Retinal pigment epithelial cell (primary cell): ENCODE results near the gene NRSN2.

Source experiments
- DNase-seq: peaks from one replicate; pipeline ENCODE4 v3.0.0-alpha.2; 2010; ENCODE audit warnings: low read depth
- H3K4me3 ChIP-seq: 2 replicates; pipeline ENCODE4 v1.5.1; 2011; ENCODE audit warnings: mild to moderate bottlenecking, low read length, control low read depth, moderate library complexity
- TF ChIP-seq, protein P1 (sequence below): conservative IDR thresholded peaks from 2 replicates; pipeline ENCODE4 v1.5.1; 2011; ENCODE audit warnings: low read depth, low read length, control low read depth, inconsistent platforms

Gene NRSN2

DNA sequence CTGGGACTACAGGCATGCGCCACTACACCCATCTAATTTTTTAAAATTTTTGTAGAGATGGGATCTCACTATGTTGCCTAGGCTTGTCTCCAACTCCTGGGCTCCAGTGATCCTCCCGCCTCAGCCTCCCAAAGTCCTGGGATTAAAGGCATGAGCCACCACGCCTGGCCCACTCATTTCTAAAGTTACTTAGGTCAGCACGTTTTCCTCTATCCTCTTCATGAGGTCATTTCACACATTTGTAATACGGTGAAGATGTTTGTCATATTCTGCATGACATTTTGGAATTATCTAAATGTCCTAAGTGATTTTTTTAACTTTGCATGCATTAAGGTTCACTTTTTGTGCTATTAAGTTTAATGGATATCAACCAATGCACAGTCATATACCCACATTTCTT lies 33.5 kb upstream of the NRSN2 start:
- H3K4me3 ChIP-seq: no peak overlapping the region
- TF ChIP-seq, protein P1, sequence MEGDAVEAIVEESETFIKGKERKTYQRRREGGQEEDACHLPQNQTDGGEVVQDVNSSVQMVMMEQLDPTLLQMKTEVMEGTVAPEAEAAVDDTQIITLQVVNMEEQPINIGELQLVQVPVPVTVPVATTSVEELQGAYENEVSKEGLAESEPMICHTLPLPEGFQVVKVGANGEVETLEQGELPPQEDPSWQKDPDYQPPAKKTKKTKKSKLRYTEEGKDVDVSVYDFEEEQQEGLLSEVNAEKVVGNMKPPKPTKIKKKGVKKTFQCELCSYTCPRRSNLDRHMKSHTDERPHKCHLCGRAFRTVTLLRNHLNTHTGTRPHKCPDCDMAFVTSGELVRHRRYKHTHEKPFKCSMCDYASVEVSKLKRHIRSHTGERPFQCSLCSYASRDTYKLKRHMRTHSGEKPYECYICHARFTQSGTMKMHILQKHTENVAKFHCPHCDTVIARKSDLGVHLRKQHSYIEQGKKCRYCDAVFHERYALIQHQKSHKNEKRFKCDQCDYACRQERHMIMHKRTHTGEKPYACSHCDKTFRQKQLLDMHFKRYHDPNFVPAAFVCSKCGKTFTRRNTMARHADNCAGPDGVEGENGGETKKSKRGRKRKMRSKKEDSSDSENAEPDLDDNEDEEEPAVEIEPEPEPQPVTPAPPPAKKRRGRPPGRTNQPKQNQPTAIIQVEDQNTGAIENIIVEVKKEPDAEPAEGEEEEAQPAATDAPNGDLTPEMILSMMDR: no peak
- DNase-seq: no peak

GRCh38 chr20:313948-314347 lies 33.0 kb upstream of the NRSN2 start:
- no peak overlapping the region for H3K4me3 ChIP-seq
- DNase-seq: no peak
- TF ChIP-seq, protein P1: no peak

DNA sequence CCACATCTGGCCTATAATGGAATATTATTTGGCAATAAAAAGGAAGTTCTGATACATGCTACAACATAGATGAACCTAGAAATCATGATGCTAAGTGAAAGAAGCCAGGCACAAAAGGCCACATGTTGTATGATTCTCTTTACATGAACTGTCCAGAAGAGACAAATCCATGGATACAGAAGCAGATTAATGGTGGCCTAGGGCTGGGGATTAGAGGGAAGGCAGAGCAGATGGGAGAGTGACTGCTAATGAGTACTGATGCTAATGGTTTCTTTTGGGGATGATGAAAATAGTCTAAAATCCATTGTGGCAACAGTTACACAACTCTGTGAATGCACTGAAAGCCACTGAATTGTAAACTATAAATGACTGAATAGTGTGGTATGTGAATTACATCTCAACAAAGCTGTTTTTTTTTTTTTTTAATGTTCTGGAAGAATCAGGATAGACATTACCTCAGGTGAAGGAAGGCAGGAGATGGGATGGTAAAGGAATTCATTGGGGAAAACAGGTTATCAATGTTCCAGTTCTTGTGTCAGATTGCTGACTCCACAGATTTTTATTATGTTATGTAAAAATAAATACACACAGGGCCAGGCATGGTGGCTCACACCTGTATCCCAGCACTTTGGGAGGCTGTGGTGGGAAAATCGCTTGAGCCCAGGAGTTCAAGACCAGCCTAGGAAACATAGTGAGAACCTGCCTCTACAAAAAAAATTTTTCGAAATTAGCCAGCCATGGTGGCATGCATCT lies 30.4 kb upstream of the NRSN2 start:
- TF ChIP-seq, protein P1: no peak
- no peak for DNase-seq

GRCh38 chr20:324177-325044 lies 22.5 kb upstream of the NRSN2 start:
- TF ChIP-seq, protein P1: peak; percentile 45
- no peak for DNase-seq
- H3K4me3 ChIP-seq: peak overlapping the region; percentile 76

More for the DNA sequence above, 30.4 kb upstream of the NRSN2 start:
- no peak overlapping the region for H3K4me3 ChIP-seq

DNA sequence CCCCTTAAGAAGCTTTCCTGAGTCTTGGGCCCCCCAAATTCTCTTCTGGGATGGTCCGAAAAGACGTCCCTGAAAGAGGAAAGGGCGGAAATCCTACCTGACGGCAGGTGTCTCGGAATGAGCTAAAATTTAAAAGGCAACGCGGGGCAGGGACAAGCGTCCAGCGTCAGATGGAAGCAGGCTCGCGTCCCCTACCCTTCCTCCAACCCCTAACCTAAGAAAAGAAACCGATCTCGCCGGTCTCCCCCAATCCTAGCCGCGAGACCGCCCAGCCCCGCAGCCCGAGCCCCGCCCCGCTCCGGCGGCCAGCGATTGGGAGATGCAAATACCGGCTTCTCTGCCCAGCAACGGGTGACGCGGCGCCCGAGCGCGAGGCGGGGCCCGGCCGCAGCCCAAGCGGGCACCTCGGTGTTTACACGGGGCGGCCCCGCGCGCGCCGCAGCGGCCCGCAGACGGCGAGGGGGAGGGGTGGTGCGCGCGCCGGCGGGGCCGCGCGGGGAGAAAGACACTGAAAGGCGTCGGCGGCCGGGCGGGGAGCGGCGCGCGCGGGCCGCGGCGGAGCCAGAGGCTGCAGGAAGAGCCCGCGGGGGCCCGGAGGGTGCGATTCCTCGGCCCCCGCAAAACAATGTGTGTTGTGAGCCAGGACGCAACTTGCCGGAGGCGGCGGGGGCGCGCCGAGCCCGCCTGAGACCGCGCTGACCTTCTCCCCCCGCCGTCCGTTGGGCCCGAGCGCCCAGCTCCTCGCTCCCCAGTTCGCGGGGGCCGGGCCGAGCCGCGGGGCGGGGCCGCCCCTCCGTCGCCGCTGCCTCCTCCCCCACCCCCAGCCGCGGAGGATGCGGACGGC lies 21.6 kb upstream of the NRSN2 start, which contains the start of gene SOX12:
Gene SOX12, plus strand, starts transcription at position 508 of the 844 bp plus-strand sequence. CDS start 373 bp downstream, outside the sequence.
- DNase-seq: no peak
- TF ChIP-seq, protein P1: no peak

DNA sequence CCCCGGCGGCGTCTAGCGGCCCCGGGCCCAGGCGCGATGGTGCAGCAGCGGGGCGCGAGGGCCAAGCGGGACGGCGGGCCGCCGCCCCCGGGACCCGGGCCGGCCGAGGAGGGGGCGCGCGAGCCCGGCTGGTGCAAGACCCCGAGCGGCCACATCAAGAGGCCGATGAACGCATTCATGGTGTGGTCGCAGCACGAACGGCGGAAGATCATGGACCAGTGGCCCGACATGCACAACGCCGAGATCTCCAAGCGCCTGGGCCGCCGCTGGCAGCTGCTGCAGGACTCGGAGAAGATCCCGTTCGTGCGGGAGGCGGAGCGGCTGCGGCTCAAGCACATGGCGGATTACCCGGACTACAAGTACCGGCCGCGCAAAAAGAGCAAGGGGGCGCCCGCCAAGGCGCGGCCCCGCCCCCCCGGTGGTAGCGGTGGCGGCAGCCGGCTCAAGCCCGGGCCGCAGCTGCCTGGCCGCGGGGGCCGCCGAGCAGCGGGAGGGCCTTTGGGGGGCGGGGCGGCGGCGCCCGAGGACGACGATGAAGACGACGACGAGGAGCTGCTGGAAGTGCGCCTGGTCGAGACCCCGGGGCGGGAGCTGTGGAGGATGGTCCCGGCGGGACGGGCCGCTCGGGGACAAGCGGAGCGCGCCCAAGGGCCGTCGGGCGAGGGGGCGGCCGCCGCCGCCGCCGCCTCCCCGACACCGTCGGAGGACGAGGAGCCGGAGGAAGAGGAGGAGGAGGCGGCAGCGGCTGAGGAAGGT lies 20.8 kb upstream of the NRSN2 start:
- TF ChIP-seq, protein P1: no peak
- peak overlapping the region; percentile 88 for H3K4me3 ChIP-seq
- DNase-seq: no peak

More for the DNA sequence above, 21.6 kb upstream of the NRSN2 start, which contains the start of gene SOX12:
- H3K4me3 ChIP-seq: peak within 1 kb of the TSS; percentile 88
